HG02973 (cell line): ENCODE data around the gene TIGD6.
"Not testable (repeated sequence)": the region's sequence is repeated elsewhere in the genome, so short reads cannot be mapped to it uniquely, and the experiment has no call there.

Experiments used
- ATAC-seq: cut with Tn5 transposase; IDR thresholded peaks from one replicate; pipeline ENCODE4 v1.9.1; 2021; ENCODE audit warnings: moderate library complexity; ENCODE audit not compliant: unreplicated experiment

TIGD6 gene

GRCh38 chr5:150000256-150000989 lies at the start of gene TIGD6, which contains the start of gene HMGXB3:
Gene TIGD6, minus strand, starts transcription at chr5:150000654. Its CDS starts 4,306 bp downstream, at chr5:149996348.
Gene HMGXB3, plus strand, starts transcription at chr5:150000739. Its CDS starts 4,114 bp downstream, at chr5:150004853.
- ATAC-seq = peak; percentile 82

- ATAC-seq = no peak
These were observed 45.6 kb upstream of the TIGD6 start for GRCh38 chr5:150046031-150046430.

GRCh38 chr5:150045549-150045948 lies 45.1 kb upstream of the TIGD6 start:
- ATAC-seq = no peak

GRCh38 chr5:150044712-150045111 lies 44.3 kb upstream of the TIGD6 start:
- no peak for ATAC-seq

- no peak for ATAC-seq
These were observed 43.9 kb upstream of the TIGD6 start for GRCh38 chr5:150044329-150044681.

- ATAC-seq = no peak
These were observed 43.3 kb upstream of the TIGD6 start for GRCh38 chr5:150043657-150044328.

GRCh38 chr5:150042459-150042858 lies 42.0 kb upstream of the TIGD6 start:
- ATAC-seq = no peak

- no peak for ATAC-seq
These were observed 38.1 kb upstream of the TIGD6 start for GRCh38 chr5:150038547-150038946.

GRCh38 chr5:150036513-150036912 lies 36.1 kb upstream of the TIGD6 start:
- no peak for ATAC-seq

GRCh38 chr5:150035139-150035895 lies 34.9 kb upstream of the TIGD6 start:
- ATAC-seq = peak; percentile 92

GRCh38 chr5:150034662-150035061 lies 34.2 kb upstream of the TIGD6 start:
- no peak for ATAC-seq

GRCh38 chr5:150033334-150033733 lies 32.9 kb upstream of the TIGD6 start:
- no peak for ATAC-seq

GRCh38 chr5:150028047-150028446 lies 27.6 kb upstream of the TIGD6 start:
- not testable (repeated sequence) for ATAC-seq

- ATAC-seq = no peak
These were observed 26.3 kb upstream of the TIGD6 start for GRCh38 chr5:150026682-150027172.

- no peak for ATAC-seq
These were observed 24.0 kb upstream of the TIGD6 start for GRCh38 chr5:150024346-150024984.

- no peak for ATAC-seq
These were observed 22.7 kb upstream of the TIGD6 start for GRCh38 chr5:150023136-150023535.

GRCh38 chr5:150022681-150023080 lies 22.2 kb upstream of the TIGD6 start:
- ATAC-seq = no peak

GRCh38 chr5:150022158-150022531 lies 21.7 kb upstream of the TIGD6 start:
- ATAC-seq = no peak

GRCh38 chr5:150021491-150022157 lies 21.2 kb upstream of the TIGD6 start:
- ATAC-seq = no peak

GRCh38 chr5:150020249-150020648 lies 19.8 kb upstream of the TIGD6 start:
- no peak for ATAC-seq
